ENCODE measurements around the gene STPG3. TPM values are rescaled to one million over a fixed set of nuclear protein-coding genes. Genes with fewer than 3 reads are reported as not detected.

Gene STPG3
- total RNA-seq, 1 donor from 2014 or later: 0.78 TPM

- H3K36me3 Mint-ChIP-seq (ENCODE audit: unreplicated experiment): no peaks in the 10 kb centered on the region
- H3K27ac Mint-ChIP-seq (ENCODE audit: unreplicated experiment): no peak overlapping the region
- TF ChIP-seq CTCF (IDR thresholded peaks at IDR 0.05): no peak
- DNase-seq (ENCODE audit: extremely low spot score, unreplicated experiment): no peak
- no peaks in the 10 kb centered on the region for H3K27me3 Mint-ChIP-seq (ENCODE audit: unreplicated experiment)
- peaks cover 11% of the 10 kb centered on the region for H3K4me1 Mint-ChIP-seq (ENCODE audit: unreplicated experiment)
- H3K4me3 Mint-ChIP-seq (ENCODE audit: unreplicated experiment): no peak overlapping the region
- H3K9me3 Mint-ChIP-seq (ENCODE audit: unreplicated experiment): no peaks in the 10 kb centered on the region
Measured at GRCh38 chr9:137219757-137220316, 31.2 kb upstream of the STPG3 start.

GRCh38 chr9:137220317-137221094 lies 30.6 kb upstream of the STPG3 start:
- Mint-ChIP-seq H3K27me3 (ENCODE audit: unreplicated experiment) (no peaks in the 10 kb centered on the region), H3K4me3 (ENCODE audit: unreplicated experiment) (peak overlapping the region; percentile 45), H3K4me1 (ENCODE audit: unreplicated experiment) (peaks cover 11% of the 10 kb centered on the region), H3K27ac (ENCODE audit: unreplicated experiment) (no peak overlapping the region), H3K36me3 (ENCODE audit: unreplicated experiment) (no peaks in the 10 kb centered on the region), H3K9me3 (ENCODE audit: unreplicated experiment) (no peaks in the 10 kb centered on the region)
- TF ChIP-seq CTCF (IDR thresholded peaks at IDR 0.05): no peak
- no peak for DNase-seq (ENCODE audit: extremely low spot score, unreplicated experiment)

GRCh38 chr9:137221095-137221505 lies 30.0 kb upstream of the STPG3 start:
- H3K9me3 Mint-ChIP-seq (ENCODE audit: unreplicated experiment): no peaks in the 10 kb centered on the region
- H3K36me3 Mint-ChIP-seq (ENCODE audit: unreplicated experiment): no peaks in the 10 kb centered on the region
- no peak for DNase-seq (ENCODE audit: extremely low spot score, unreplicated experiment)
- no peaks in the 10 kb centered on the region for H3K27me3 Mint-ChIP-seq (ENCODE audit: unreplicated experiment)
- H3K4me1 Mint-ChIP-seq (ENCODE audit: unreplicated experiment): peaks cover 11% of the 10 kb centered on the region
- H3K4me3 Mint-ChIP-seq (ENCODE audit: unreplicated experiment): peak overlapping the region; percentile 45
- H3K27ac Mint-ChIP-seq (ENCODE audit: unreplicated experiment): no peak overlapping the region
- no peak for TF ChIP-seq CTCF (IDR thresholded peaks at IDR 0.05)

- DNase-seq (ENCODE audit: extremely low spot score, unreplicated experiment): no peak
- H3K27me3 Mint-ChIP-seq (ENCODE audit: unreplicated experiment): no peaks in the 10 kb centered on the region
- H3K27ac Mint-ChIP-seq (ENCODE audit: unreplicated experiment): no peak overlapping the region
- H3K4me3 Mint-ChIP-seq (ENCODE audit: unreplicated experiment): no peak overlapping the region
- no peak for TF ChIP-seq CTCF (IDR thresholded peaks at IDR 0.05)
- H3K4me1 Mint-ChIP-seq (ENCODE audit: unreplicated experiment): peaks cover 11% of the 10 kb centered on the region
- H3K36me3 Mint-ChIP-seq (ENCODE audit: unreplicated experiment): no peaks in the 10 kb centered on the region
- H3K9me3 Mint-ChIP-seq (ENCODE audit: unreplicated experiment): no peaks in the 10 kb centered on the region
Measured at GRCh38 chr9:137221506-137222111, 29.5 kb upstream of the STPG3 start.
